CD4-positive, alpha-beta T cell treated with Interleukin-17A for 4 hours (primary cell): Measurements from ENCODE around the gene ADSS1.
A peak's percentile ranks its signal among the peaks of the same experiment; 100 is the strongest.
"Not testable (repeated sequence)": the region's sequence is repeated elsewhere in the genome, so short reads cannot be mapped to it uniquely, and the experiment has no call there.

Experiments used
- DNase-seq: peaks from one replicate; pipeline ENCODE4 v3.0.0-alpha.2; 2020; ENCODE audit warnings: mixed read lengths

Gene ADSS1

DNA sequence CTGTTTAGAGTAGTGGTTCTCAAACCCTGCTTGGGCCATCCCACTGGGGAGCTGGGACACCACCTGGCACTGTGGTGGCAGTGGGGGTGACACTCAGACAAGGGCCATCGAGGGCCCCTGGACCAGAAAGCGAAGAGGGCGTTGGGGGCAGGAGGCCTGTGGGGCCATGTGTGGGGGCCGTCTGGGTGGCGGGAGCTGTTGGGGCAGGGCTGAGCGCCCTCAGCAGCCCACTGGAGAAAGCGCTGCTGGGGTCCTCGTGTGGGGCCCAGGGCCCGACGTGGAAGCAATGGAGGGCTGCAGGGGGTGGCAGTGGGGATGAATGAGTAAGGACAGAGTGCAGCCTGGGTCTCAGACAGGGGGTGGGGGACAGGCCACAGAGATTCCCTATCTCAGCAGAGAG, 5.9 kb upstream of the ADSS1 start:
- DNase-seq: no peak

DNA sequence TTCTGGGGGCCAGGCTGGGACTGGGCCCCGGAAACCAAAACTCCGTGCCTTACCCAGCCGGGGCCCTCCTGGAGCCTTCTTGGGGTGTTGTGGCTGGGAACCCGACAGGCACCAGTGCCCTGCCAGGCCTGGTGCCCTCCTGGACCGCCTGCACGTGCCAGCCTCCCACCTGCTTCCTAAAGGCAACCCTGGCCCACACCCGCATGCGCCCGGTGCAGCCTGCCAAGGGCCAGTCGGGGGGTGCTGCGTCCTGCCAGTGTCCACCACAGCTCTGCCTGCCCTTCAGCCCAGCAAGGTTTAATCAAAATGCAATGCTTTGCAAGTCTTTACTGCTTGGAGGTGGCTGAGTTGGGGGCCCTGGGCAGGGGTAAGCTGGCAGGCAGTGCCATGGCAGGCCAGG, 5.2 kb upstream of the ADSS1 start:
- no peak for DNase-seq

DNA sequence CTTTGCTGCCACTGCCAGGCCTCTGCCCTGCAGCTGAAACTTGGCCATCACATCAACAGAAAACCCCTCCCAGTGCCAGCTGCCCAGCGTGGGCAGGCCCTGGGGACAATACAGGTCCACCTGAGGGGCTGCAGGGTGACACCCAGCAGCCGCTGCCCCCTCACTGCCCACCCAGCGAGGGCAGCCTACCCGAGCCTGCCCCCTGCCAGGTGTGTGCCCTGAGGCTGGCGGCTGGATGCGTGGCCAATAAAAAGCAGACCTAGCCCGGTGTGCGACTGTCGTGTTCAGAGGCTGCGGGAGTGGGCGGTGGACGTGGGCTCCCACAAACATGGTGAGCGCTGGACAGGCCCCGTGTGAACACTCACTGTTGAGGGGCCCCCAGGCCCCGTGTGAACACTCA, 4.7 kb upstream of the ADSS1 start:
- no peak for DNase-seq

DNA sequence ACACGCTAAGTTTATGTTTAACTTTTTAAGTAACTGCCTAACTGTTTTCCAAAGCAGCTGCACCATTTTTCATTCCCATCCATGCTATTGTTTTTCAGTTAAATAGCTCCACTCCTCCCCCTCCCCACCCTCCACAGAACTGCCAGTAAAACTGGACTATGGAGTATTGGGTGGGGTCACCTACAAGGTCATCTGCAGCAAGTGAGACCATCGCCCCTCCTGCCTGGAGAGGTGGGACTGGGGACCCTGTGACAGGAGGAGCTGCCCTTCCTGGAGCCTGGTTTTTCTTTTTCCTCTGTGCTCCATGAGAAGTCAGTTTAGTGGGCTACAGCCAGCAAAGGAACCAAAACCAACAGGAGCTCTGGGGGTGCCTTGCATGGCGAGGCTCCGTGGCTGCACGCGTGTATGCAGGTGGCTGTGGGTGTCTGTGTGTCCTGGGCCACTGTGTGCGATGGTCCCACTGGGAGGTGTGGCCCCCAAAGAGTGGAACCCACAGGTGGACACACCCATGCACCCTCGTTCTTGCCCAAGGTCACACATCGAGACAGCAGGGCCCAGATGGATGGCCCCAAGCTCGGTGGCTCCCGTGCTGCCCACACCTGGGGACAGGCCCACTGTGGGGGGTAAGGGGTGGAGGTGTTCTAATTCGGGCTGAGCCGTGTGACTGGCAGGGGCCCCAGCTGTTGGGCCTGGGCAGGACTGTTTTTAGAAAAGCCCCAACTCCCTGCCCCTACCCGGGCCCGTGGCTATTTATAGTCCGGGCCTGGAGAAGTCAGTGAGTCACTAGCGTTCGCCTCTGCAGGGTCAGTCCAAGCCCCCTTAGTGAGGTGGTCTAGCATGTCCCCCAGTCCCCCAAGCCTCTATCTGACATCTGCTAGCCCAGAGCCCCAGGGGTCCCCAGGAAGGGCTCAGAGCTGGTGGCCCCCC, 2.3 kb upstream of the ADSS1 start:
- no peak for DNase-seq

DNA sequence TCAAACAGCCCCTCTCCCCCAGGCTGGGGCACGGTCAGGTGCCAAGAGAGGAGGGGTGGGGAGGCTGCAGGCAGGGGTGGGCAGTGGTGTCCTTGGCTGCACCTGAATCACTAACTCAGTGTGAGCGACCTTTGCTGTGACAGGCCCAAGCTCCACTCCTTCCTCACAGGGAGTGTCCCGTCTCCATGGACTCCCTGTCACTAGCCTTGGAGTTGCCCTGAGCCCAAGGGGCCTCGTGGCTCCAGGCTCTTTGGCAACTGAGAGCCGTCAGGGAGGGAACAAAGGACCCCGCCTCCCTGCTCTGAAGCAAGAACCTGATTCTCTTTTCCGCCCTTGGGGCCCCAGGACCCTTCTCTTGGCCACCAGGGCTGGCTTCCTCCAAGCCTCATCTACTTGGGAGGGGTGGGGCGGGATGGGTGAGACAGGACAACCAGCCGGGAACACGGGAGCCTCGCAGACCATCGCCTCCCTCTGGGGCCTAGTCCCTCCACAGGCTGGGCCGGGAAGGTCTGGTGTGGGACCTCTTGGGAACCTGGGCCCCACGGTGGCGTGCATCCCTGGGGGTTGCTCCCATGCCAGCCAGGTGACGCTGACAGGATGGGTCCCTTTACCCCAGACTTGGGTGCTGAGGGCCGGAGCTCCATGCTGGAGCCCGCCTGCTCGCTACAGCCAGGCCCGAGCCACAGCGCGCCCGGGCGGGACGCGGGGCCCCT, 935 bp upstream of the ADSS1 start:
- no peak for DNase-seq

DNA sequence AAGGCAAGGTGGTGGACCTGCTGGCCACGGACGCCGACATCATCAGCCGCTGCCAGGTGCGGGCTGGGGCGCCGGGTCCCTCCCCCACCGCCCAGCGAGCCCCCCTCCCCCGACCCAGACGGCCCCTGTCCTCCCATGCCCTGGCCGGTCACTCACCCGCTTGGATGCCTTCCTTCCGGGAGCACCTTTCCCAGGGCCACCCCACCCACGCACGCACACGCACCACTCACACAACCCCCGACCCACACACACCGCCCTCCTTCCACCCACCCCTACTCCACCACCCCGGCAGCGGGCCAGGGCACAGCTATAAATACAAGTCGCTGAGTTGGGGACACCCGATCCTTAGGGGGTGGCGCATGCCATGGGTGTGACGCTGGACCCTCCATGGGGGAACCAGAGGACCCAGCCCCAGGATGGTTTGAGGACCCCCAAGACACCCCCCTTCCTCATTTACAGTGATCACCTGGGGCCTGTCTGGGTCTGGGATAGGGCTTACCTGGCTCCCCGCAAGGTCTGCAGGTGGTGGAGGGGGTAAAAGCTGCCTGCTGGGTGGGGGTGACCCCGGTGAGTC, 465 bp downstream of the ADSS1 start:
- DNase-seq: peak; percentile 33

DNA sequence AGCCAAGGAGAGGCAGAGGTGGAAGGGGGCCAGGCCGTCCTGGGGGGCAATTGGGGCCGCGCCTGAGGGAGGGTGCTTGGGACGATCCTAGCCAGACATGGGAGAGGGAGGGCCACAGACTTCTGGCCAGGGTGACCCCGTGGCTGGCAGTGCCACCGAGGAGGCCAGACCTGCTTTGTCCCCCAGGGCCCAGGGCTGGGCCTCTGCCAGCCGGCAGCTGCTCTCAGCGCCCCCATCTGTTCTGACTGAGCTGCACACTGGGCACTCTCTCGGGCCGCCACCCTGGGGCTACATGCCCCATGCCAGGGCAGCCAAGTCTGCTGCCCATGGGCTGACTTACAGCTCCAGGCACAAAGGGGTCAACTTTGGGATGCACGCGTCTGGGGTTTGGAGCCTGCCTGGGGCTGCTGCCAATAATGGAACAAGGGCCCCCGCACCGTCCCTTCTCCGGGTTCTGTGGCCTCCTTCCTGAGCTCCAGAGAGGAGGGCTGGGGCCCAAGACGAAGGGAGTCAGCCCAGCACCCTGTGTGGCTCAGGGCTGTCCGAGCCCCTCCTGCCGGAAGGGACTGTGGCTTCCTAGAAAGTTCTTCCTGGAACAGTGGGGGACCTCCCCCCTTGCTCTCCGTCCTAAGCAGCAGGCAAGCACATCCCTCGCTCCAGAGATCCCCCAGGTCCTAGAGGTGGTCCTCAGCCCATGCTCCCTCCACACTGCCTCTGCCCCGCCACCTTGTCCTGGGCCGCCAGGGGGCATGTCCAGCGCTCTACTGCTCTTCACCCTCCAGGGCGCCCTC, 1.1 kb downstream of the ADSS1 start:
- no peak for DNase-seq

DNA sequence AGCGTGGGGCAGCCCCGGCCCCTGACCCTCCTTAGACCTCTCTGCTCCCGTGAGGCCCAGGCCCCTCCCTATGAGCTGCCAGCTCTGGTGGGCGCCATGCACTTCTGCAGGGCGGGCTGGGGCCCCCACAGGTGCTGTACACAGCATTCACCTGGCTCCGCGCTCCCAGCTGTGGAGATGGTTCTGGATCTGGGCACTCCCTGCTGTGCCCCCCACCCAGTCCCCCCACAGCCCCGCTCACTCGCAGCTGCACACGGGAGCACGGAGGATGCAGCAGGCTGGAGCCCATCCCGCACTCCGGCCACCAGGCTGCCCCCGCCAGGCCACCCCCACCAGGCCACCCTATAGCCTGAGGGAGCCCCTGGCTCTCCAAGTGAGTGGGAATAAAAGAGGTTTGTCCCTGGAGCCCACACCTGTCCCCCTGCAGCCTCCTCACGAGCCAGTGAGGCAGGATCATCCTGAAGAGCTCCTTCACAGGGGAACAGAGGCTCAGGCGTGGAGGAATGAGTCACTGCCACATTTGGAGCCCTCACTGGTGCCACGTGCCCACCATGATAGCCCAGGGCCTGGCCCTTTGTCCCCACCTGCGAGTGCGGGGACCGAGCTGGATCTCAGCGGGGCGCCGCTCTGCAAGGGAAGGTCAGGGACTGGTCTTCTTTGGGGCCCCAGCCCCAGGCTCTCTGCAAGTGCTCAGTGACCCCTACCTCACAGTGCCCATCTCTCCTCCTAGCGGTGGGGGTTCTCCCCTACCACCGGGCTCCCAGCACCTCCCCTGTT, 1.9 kb downstream of the ADSS1 start:
- DNase-seq: no peak

DNA sequence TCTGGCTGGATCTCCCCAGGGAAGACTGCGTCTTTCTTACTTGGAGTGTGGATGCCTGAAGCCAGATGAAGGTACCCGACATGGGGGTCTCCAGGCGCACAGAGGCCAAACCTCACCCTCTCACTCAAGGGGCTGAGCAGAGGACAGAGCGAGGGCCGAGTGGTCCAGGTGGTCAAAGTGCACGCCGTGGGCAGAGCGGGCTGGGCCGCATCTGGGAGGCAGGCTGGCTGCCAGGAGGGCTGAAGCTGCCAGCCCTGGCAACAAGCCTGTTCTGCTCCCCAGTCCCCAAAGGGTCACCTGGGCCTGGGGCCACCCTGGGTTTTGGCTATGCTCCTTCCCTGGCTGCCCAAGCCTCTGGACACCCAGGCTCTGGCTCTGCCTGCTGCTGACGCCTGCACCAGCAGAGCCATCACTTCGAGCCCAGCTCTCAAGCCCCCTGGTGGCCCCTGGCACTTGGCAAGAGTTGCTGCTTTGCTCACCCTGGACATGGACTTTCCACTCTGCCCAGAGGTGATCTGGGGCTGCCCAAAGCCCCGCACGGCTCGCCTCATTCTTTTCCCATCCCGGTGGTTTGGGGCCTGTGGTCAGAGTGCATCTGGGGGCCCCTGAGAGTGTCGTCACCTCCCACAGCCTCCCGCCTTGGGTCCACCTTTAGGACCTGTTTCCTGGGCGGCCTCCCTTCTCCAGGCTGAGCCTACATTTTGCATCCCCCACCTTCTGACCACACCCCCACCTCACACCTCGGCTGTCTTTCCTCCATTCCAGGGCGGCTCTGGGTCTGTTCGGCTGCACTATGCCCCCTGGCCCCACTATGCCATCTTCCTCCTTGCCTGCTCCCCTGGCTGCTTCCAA, 2.8 kb downstream of the ADSS1 start:
- DNase-seq: no peak

DNA sequence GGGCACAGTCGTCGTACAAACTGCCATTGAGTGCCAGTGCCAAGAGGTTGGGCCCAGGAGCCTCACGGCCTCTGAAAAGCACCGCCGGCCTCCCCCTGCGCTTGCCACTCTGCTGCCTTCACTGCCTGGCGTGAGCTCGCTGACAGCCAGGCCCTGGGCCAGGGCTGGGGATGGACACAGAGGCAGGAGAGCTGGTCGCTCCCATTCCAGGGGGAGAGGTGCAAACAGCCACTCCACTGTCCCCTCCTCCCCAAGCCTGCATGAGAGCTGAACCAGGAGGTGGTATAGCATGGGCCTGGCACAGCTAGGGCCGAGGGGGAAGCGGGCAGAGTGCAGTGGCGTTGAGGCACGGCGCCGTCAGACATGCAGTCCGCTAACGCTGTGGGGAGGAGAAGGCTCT, 4.6 kb downstream of the ADSS1 start:
- DNase-seq: no peak

DNA sequence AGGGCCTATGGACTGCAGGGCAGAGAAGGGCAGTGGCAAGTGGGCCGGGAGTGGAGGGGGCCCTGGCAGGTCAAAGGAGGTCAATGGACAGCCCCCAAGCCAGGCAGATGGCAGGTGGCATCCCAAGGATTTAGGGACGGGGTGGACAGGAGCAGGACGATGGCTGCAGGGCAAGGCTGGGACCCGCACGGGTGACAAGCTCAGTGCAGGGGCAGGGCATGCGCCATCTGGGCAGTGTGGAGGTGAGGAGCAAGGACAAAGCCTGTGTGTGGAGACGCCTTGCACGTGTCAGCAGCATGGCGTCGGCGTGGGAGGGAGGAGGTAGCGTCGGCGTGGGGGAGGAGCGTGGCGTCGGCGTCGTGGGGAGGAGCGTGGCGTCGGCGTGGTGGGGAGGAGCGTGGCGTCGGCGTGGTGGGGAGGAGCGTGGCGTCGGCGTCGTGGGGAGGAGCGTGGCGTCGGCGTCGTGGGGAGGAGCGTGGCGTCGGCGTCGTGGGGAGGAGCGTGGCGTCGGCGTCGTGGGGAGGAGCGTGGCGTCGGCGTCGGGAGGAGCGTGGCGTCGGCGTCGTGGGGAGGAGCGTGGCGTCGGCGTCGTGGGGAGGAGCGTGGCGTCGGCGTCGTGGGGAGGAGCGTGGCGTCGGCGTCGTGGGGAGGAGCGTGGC, 5.3 kb downstream of the ADSS1 start:
- not testable (repeated sequence) for DNase-seq

DNA sequence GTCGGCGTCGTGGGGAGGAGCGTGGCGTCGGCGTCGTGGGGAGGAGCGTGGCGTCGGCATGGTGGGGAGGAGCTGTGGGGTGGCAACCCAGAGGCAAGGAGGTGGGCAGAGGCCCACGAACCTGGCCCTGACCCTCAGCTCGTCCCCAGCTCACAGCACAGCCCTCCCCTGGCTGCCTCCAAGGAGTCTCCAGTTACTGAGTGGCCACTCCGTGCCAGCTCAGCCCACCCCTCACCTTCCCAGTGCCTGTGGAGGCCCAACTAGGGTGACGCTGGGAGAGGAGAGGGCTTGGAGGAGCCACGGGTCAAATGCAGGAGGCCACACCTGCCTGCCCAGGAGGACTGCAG, 5.8 kb downstream of the ADSS1 start:
- no peak for DNase-seq

DNA sequence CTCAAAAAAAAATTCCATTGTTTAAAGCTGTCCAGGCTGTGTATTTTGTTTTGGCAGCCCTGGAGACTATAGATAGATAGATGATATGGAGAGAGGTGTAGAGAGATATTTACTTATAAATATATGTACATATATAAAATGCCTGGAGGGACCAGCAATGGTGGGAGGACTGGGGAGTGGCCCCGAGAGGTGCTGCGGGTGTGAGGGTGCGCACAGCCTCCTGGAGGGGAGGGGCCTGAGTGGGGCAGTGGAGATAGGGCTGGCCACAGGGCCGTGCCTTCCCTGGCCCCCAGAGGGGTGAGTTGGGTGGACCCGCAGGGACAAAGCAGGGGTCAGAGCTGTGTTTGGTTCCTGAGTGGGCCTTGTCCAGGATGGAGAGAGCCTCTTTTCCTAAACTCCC, 6.5 kb downstream of the ADSS1 start:
- no peak for DNase-seq

DNA sequence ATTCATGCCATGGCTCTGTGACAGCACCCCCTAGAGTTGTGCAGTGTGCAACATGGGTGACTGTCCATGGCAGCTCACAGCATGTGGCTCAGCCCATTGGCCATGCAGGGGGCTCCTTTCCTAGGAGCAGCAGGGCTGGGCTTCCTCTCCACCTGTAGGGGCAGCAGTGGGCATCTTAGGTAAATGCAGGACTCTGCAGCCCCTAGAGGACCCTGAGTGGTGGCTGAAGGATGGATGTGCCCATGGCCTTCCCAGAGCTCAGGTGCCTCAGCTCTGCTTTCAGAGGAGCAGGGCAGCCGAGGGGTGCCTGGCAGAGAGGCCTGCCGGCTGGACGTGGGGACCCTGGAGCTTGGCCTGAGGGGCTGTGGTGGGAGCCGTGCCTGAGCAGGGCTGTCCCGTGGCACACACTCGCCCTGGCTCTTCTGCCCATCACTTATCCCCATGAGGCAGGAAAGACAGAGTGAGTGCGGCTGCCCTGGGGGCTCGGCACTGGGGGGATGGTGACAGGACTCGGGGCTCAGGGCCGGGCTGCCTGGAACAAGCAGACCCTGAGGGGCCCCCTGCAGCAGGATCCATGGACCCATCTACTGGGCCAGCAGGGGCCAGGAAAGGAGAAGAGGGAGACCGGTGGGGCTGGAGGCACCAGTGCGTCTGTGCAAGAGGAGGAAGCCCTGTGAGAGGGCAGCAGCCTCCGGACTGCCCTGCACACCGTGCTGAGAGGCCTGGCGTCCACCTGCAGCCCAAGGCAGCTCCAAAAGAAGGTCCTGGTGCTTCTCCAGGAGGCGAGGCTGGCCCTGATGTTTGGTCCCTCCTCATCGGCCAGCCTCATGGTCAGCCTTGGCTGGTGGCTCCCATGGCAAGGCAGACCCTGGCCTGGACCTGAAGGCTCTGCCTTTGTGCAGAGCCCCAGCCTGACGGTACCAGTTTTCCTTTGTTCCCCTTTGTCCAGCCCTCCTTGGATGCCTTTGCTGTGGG, 7.6 kb downstream of the ADSS1 start:
- no peak for DNase-seq

DNA sequence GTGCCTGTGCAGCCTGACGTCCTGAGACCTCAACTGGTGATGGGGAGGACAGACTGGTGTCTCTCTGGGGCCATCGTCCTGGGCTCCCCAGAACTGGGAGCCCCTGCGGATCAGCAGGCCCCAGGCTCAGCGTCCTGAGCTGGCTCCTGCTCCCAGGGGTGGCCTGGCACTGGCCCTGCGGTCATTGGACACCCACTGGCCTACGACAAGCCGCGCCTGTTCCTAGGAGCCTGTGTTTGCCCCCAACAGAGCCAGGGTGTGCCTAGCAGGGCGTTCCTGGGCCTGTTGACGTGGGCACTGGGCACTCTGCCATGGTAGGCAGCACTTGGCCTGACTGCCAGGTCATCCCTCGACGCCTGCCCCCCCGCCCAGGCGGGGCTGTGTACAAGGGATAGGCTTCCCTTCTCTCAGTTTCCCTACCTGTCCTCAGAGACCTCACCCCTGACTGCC, 8.4 kb downstream of the ADSS1 start:
- no peak for DNase-seq

DNA sequence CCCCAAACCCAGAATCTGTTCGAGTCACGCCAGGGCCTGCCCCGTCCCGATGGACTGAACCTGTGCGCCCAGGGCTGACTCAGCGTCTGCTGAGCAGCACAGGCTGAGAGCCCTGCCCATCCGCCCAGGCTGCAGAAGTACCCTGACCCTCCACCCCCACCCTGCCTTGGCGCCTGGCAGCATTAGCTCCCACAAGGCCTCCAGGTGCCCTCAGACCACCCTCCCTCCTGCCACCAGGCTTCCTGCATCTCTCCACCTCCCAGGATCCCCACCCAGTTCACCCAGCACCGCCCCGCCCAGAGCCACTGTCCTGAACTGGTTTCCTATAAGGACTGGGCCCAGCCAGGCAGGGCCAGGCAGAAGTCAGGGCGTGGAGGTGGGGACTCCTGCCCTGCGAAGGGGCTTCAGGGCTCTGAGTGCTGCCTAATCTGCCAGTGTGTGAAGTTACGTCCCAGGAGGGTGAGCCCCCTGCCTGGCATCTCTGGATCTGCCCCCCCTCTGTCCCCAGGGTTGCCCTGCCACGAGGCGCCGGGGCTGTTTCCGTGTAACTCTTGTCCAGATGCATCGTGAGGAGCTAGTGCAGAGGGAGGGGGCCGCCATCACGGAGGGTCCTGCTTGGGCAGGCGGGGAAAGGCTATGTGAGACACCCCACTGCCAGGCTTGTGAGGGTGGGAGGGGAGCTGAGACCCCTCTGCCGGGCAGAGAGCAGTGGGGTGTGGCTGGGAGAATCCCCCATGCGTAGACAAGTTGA, 9.1 kb downstream of the ADSS1 start:
- DNase-seq: no peak

DNA sequence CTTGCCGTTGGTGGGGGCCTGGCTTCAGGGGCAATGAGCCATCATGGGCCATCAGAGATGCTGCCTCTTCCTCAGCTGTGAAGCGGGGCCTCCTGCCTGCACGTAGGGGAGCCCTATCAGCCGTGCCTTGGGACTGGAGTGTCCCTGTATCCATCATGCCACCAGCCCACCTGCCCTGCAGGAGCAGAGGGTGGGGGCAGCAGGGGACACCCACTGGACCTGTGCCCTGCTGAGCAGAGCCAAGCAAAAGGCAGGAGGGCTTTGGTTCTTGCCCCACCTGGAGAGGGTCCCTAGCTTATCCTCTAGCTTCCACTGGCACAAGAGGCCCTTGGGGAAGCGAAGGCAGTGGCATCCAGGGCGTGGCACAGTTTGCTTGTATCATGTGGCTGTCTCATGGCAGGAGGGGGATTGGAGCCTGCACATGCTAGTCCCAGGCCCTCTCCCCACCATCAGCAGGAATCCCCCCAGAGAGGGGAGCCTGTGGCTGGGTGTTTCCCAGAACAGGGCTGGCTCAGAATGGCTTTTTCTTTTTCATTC, 10.1 kb downstream of the ADSS1 start:
- no peak for DNase-seq

DNA sequence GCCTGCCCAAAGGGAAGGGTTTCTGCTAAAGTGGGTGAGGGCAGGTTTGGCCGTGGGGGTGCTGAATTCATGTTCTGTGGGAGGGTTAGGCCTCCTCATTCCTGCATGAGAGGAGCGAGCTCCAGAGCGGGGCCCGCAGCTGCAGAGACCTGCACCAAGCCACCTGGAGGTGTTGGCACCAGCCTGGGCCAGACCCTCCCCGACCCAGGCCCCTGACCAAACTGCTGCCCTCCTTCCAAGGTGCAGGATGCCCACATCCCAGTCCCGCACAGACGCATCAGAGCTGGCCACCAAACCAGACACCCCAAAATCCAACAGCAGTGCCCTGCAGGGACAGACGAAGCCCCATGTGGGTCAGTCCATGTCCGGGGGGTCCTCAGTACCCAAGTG, 10.6 kb downstream of the ADSS1 start:
- no peak for DNase-seq
